ENCODE measurements around the gene DPM1.
A peak's percentile ranks its signal among the peaks of the same experiment; 100 is the strongest.

DPM1 gene

GRCh38 chr20:50992336-50992732, 34.0 kb upstream of the DPM1 start:
- H3K4me1 ChIP-seq (ENCODE audit: control insufficient read depth, insufficient read depth, low read depth, low read length) = peaks cover 9% of the 10 kb centered on the region
- no peak overlapping the region for H3K23ac ChIP-seq (ENCODE audit: low read length in 2 of 2)
- H4K8ac ChIP-seq (ENCODE audit: low read length) = no peak overlapping the region
- no peak for DNase-seq
- H3K27ac ChIP-seq (ENCODE audit: low read length, poor library complexity, severe bottlenecking) = no peak overlapping the region
- H3K4me2 ChIP-seq (ENCODE audit: low read length, poor library complexity, severe bottlenecking) = no peak overlapping the region
- H4K91ac ChIP-seq (ENCODE audit: low read length) = no peak overlapping the region
- no peaks in the 10 kb centered on the region for H3K36me3 ChIP-seq (ENCODE audit: control insufficient read depth in 1 of 2, insufficient read depth in 2 of 2, low read depth in 1 of 2, low read length in 2 of 2)
- H2AK5ac ChIP-seq (ENCODE audit: low read length, severe bottlenecking) = no peak overlapping the region
- no peak overlapping the region for H2AFZ ChIP-seq (ENCODE audit: low read depth, low read length)
- no peak overlapping the region for H3K18ac ChIP-seq (ENCODE audit: low read depth in 1 of 2, low read length in 2 of 2)
- no peak overlapping the region for H2BK120ac ChIP-seq (ENCODE audit: low read depth, low read length)
- H3K14ac ChIP-seq (ENCODE audit: low read length in 2 of 2) = no peak overlapping the region
- no peak overlapping the region for H2BK15ac ChIP-seq (ENCODE audit: low read depth, poor library complexity, severe bottlenecking)
- no peak overlapping the region for H2BK5ac ChIP-seq (ENCODE audit: low read depth, low read length, poor library complexity, severe bottlenecking)
- H3K9ac ChIP-seq (ENCODE audit: low read length) = no peak overlapping the region
- no peak overlapping the region for H2BK12ac ChIP-seq (ENCODE audit: low read length in 2 of 2)
- H3K4me3 ChIP-seq (ENCODE audit: insufficient read depth in 1 of 2, low read depth in 1 of 2, low read length in 2 of 2) = no peak overlapping the region
- H3K79me1 ChIP-seq (replicated peaks; ENCODE audit: low read length, poor library complexity, severe bottlenecking) = no peaks in the 10 kb centered on the region
- H3K4ac ChIP-seq (ENCODE audit: low read depth in 1 of 2, low read length in 2 of 2) = no peak overlapping the region
- 61% methylated on average over 4 of the region's 4 CpGs for WGBS
- H3K27me3 ChIP-seq (ENCODE audit: control insufficient read depth in 1 of 2, insufficient read depth in 1 of 2, low read length in 2 of 2) = peaks cover 6 to 14% of the 10 kb centered on the region in 2 experiments
- H3K9me3 ChIP-seq (ENCODE audit: control insufficient read depth, low read length) = no peaks in the 10 kb centered on the region

GRCh38 chr20:50991076-50991475, 32.7 kb upstream of the DPM1 start:
- WGBS = 84% methylated on average over 3 of the region's 3 CpGs
- Histone ChIP-seq H3K9me3 (ENCODE audit: control insufficient read depth, low read length) (no peaks in the 10 kb centered on the region), H3K4me2 (ENCODE audit: low read length, poor library complexity, severe bottlenecking) (no peak overlapping the region), H2AFZ (ENCODE audit: low read depth, low read length) (no peak overlapping the region), H3K4me1 (ENCODE audit: control insufficient read depth, insufficient read depth, low read depth, low read length) (peaks cover 5% of the 10 kb centered on the region), H2BK12ac (ENCODE audit: low read length in 2 of 2) (no peak overlapping the region), H3K4ac (ENCODE audit: low read depth in 1 of 2, low read length in 2 of 2) (no peak overlapping the region), H4K8ac (ENCODE audit: low read length) (no peak overlapping the region), H2BK120ac (ENCODE audit: low read depth, low read length) (no peak overlapping the region), H3K27ac (ENCODE audit: low read length, poor library complexity, severe bottlenecking) (no peak overlapping the region), H2BK5ac (ENCODE audit: low read depth, low read length, poor library complexity, severe bottlenecking) (no peak overlapping the region), H3K27me3 (ENCODE audit: control insufficient read depth in 1 of 2, insufficient read depth in 1 of 2, low read length in 2 of 2) (peaks cover 4 to 5% of the 10 kb centered on the region in 2 experiments), H3K79me1 (replicated peaks; ENCODE audit: low read length, poor library complexity, severe bottlenecking) (no peaks in the 10 kb centered on the region), H3K14ac (ENCODE audit: low read length in 2 of 2) (no peak overlapping the region), H3K36me3 (ENCODE audit: control insufficient read depth in 1 of 2, insufficient read depth in 2 of 2, low read depth in 1 of 2, low read length in 2 of 2) (no peaks in the 10 kb centered on the region), H3K4me3 (ENCODE audit: insufficient read depth in 1 of 2, low read depth in 1 of 2, low read length in 2 of 2) (no peak overlapping the region), H3K9ac (ENCODE audit: low read length) (no peak overlapping the region), H3K18ac (ENCODE audit: low read depth in 1 of 2, low read length in 2 of 2) (no peak overlapping the region), H4K91ac (ENCODE audit: low read length) (no peak overlapping the region), H3K23ac (ENCODE audit: low read length in 2 of 2) (no peak overlapping the region), H2AK5ac (ENCODE audit: low read length, severe bottlenecking) (no peak overlapping the region), H2BK15ac (ENCODE audit: low read depth, poor library complexity, severe bottlenecking) (no peak overlapping the region)
- DNase-seq = no peak

- H2BK5ac ChIP-seq (ENCODE audit: low read depth, low read length, poor library complexity, severe bottlenecking) = no peak overlapping the region
- no peak overlapping the region for H3K14ac ChIP-seq (ENCODE audit: low read length in 2 of 2)
- WGBS = 20% methylated on average over 13 of the region's 13 CpGs
Measured at GRCh38 chr20:50987493-50988210, 29.3 kb upstream of the DPM1 start.

GRCh38 chr20:50983321-50983720, 25.0 kb upstream of the DPM1 start:
- H2BK120ac ChIP-seq (ENCODE audit: low read depth, low read length) = no peak overlapping the region
- H4K91ac ChIP-seq (ENCODE audit: low read length) = no peak overlapping the region
- no peaks in the 10 kb centered on the region for H3K9me3 ChIP-seq (ENCODE audit: control insufficient read depth, low read length)
- 100% methylated on average over 1 of the region's 2 CpGs for WGBS
- no peak overlapping the region for H3K4me2 ChIP-seq (ENCODE audit: low read length, poor library complexity, severe bottlenecking)
- H3K4me3 ChIP-seq (ENCODE audit: insufficient read depth in 1 of 2, low read depth in 1 of 2, low read length in 2 of 2) = no peak overlapping the region
- no peak overlapping the region for H3K14ac ChIP-seq (ENCODE audit: low read length in 2 of 2)
- no peak overlapping the region for H2BK5ac ChIP-seq (ENCODE audit: low read depth, low read length, poor library complexity, severe bottlenecking)
- H3K9ac ChIP-seq (ENCODE audit: low read length) = peak overlapping the region; percentile 81
- no peak overlapping the region for H3K27ac ChIP-seq (ENCODE audit: low read length, poor library complexity, severe bottlenecking)
- peaks cover 22% of the 10 kb centered on the region for H3K4me1 ChIP-seq (ENCODE audit: control insufficient read depth, insufficient read depth, low read depth, low read length)
- H3K23ac ChIP-seq (ENCODE audit: low read length in 2 of 2) = no peak overlapping the region
- no peak overlapping the region for H2BK15ac ChIP-seq (ENCODE audit: low read depth, poor library complexity, severe bottlenecking)
- no peaks in the 10 kb centered on the region for H3K36me3 ChIP-seq (ENCODE audit: control insufficient read depth in 1 of 2, insufficient read depth in 2 of 2, low read depth in 1 of 2, low read length in 2 of 2)
- no peak overlapping the region for H3K4ac ChIP-seq (ENCODE audit: low read depth in 1 of 2, low read length in 2 of 2)
- H2BK12ac ChIP-seq (ENCODE audit: low read length in 2 of 2) = no peak overlapping the region
- no peak for DNase-seq
- no peak overlapping the region for H3K18ac ChIP-seq (ENCODE audit: low read depth in 1 of 2, low read length in 2 of 2)
- H3K79me1 ChIP-seq (replicated peaks; ENCODE audit: low read length, poor library complexity, severe bottlenecking) = no peaks in the 10 kb centered on the region
- H2AFZ ChIP-seq (ENCODE audit: low read depth, low read length) = no peak overlapping the region
- no peak overlapping the region for H2AK5ac ChIP-seq (ENCODE audit: low read length, severe bottlenecking)
- H3K27me3 ChIP-seq (ENCODE audit: control insufficient read depth in 1 of 2, insufficient read depth in 1 of 2, low read length in 2 of 2) = no peaks in the 10 kb centered on the region
- no peak overlapping the region for H4K8ac ChIP-seq (ENCODE audit: low read length)

More at GRCh38 chr20:50987493-50988210, 29.3 kb upstream of the DPM1 start:
- DNase-seq = peak; percentile 89
- Histone ChIP-seq H3K4me1 (ENCODE audit: control insufficient read depth, insufficient read depth, low read depth, low read length) (peaks cover 5% of the 10 kb centered on the region), H3K4me3 (ENCODE audit: insufficient read depth in 1 of 2, low read depth in 1 of 2, low read length in 2 of 2) (no peak overlapping the region), H4K8ac (ENCODE audit: low read length) (no peak overlapping the region), H3K23ac (ENCODE audit: low read length in 2 of 2) (no peak overlapping the region), H3K79me1 (replicated peaks; ENCODE audit: low read length, poor library complexity, severe bottlenecking) (no peaks in the 10 kb centered on the region), H3K36me3 (ENCODE audit: control insufficient read depth in 1 of 2, insufficient read depth in 2 of 2, low read depth in 1 of 2, low read length in 2 of 2) (no peaks in the 10 kb centered on the region), H3K27ac (ENCODE audit: low read length, poor library complexity, severe bottlenecking) (no peak overlapping the region), H4K91ac (ENCODE audit: low read length) (no peak overlapping the region), H3K18ac (ENCODE audit: low read depth in 1 of 2, low read length in 2 of 2) (no peak overlapping the region), H3K9me3 (ENCODE audit: control insufficient read depth, low read length) (no peaks in the 10 kb centered on the region), H3K27me3 (ENCODE audit: control insufficient read depth in 1 of 2, insufficient read depth in 1 of 2, low read length in 2 of 2) (peaks cover 0 to 4% of the 10 kb centered on the region in 2 experiments), H2AFZ (ENCODE audit: low read depth, low read length) (no peak overlapping the region), H3K4me2 (ENCODE audit: low read length, poor library complexity, severe bottlenecking) (no peak overlapping the region), H2BK15ac (ENCODE audit: low read depth, poor library complexity, severe bottlenecking) (no peak overlapping the region), H2BK120ac (ENCODE audit: low read depth, low read length) (no peak overlapping the region), H3K9ac (ENCODE audit: low read length) (peak overlapping the region; percentile 79), H2BK12ac (ENCODE audit: low read length in 2 of 2) (peak overlapping the region in 1 of 2 experiments; percentile 67), H2AK5ac (ENCODE audit: low read length, severe bottlenecking) (no peak overlapping the region), H3K4ac (ENCODE audit: low read depth in 1 of 2, low read length in 2 of 2) (no peak overlapping the region)
